ENCODE measurements around the gene R3HDM2.
A peak's percentile ranks its signal among the peaks of the same experiment; 100 is the strongest.

Gene R3HDM2

DNA sequence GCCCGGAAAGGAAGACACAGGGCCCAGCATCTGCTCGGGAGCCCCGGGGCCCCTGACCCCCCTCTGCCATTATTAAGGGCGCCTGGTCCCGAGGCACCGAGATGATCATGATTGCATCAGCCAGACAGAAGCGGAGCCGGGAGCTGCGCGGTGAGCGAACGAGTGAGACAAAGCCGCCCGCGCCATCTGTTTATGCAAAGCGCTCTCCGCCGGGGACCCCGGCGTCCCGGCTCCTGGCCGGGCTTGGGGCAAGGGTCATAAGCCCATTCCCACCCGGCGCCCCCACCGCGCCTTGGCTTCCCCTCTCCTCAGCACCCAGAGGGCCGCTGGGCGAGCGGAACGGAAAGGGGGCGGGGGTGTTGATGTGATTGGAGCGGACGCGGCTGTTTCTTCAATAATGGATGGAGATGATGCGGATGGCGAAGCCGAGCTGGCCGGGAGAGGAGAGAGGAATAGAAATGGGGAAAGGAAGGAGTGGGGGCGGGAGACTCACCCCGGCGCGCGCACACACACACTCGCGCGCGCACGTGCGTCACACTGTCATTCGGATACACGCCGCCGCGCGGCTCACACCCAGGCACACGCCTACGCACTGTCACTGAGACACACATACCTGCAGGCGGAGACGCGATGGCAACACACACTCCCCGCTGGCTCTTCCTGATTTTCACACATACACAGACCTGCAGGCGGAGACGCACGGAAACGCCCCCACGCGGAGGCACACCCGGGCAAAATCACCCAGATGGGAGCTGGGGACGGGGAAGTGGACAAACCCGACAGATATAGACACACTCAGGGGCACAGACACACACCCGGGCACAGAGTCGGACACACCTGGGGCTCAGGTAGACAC, 190.5 kb downstream of the R3HDM2 start:
- DNase-seq (ENCODE audit: low spot score), result peak; percentile 77

DNA sequence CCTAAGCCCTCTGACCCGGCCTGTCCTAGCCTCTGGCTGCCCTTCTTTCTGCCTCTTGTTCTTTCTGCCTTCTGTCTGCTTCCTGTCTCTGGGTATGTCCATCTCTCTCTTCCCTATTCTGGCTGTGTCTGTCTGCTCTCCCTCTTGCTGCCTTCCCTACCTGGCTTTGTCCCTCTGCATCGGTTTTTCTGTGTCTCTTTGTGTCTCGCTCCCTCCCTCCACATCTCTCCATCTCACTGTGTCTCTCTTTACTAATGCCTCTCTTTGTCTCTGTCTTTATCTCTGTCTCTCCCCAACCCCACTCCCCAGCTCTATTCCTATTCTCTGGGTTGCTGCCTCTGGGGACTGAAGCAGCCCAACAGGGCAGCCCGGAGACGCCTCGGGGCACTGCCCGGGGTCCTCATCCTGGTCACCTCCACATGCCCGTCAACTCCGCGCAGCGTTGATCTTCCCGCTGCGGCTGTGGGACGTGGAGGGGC, 191.2 kb downstream of the R3HDM2 start:
- peak; percentile 70 for DNase-seq (ENCODE audit: low spot score)

DNA sequence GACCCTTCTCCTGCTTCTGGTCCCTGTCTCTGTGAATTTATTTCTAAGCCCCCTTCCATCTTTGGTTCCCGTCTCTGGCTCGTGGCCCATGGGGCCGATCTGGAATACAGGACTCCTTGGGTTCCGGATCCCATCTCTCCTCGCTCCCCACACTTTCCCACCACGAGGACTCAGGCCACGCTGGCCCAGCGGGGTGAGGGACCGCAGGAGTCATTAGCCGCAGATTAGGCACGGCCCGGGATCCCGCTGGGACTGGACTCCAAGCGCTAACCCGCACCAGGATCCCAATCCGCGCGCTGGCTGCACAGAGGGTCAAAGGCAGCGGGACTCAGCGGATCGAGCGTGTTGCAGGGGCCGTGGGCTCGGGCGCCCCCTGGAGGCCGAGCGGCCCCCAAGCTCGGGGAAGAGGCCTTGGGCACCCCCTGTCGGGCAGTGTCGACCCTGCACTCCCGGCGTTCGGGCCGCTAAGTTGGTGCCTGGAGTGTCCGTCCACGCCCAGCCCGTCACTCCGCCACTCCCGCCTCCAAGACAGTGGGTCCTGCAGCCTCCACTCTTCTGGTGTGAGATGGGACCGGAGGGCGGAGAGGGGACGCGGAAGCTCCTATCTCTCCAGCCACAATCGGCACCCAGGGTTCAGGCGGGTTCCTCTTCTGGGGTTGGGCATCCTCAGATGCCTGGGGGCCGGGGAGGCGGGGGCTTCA, 191.8 kb downstream of the R3HDM2 start:
- peak; percentile 98 for DNase-seq (ENCODE audit: low spot score)

DNA sequence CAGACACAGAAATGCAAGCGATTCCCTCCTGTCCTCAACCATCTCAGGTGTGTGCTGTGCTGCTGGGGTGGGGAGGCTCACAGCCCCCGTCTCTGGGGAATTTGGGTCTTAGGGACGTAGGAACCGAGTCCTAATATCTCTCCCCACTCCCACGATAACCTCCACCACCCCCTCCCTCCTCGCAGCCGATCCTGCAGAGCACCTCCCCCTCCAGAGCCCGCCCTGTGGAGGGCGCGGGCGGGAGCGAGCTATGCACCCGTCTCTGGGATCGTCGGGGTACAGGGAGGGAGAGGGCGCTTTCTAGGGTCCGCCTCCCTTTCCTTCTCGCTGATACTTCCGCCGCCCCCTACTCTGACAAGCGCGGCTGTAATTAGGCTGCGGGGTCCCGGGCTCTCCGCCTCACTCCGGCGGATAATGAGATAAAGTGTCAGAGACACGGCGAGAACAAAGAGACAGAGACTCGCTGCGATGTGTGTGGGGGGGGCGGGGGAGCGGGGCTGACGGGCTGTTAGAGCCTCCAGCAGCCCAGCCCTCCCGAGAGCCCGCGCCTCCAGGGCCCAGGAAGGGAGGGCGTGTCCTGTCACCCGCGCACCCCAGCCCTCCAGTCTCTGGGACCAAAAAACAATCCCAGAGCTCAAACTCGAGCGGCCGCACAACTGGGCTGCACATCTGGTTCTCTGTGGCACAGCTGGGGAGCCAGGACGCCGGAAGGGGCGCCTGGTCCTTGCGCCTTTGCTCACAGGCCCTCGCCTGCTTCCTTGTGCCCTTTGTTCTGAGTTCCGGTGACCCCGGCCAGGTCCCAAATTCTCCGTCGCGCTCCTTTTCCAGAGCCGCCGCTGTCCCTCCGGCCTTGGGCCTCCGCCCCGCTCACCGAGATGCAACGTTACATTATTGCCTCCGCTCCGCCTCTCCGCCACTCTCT, 192.7 kb downstream of the R3HDM2 start:
- peak; percentile 82 for DNase-seq (ENCODE audit: low spot score)

DNA sequence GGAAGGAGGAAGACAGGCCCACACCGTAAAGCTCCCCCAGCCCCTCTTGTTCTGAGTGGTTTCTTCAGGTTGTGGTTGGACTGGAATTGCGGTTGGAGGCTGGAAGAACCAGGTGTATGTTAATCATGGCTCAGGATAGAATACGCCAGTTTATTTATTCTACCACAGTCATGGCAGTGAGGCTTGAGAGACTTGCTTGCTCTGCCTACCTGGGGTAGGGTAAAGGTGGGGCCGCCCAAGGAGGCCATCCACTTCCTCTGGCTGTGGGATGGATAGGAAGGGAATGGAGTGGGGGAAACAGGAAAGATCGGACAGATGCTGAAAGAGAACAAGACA, 193.3 kb downstream of the R3HDM2 start:
- no peak for DNase-seq (ENCODE audit: low spot score)

DNA sequence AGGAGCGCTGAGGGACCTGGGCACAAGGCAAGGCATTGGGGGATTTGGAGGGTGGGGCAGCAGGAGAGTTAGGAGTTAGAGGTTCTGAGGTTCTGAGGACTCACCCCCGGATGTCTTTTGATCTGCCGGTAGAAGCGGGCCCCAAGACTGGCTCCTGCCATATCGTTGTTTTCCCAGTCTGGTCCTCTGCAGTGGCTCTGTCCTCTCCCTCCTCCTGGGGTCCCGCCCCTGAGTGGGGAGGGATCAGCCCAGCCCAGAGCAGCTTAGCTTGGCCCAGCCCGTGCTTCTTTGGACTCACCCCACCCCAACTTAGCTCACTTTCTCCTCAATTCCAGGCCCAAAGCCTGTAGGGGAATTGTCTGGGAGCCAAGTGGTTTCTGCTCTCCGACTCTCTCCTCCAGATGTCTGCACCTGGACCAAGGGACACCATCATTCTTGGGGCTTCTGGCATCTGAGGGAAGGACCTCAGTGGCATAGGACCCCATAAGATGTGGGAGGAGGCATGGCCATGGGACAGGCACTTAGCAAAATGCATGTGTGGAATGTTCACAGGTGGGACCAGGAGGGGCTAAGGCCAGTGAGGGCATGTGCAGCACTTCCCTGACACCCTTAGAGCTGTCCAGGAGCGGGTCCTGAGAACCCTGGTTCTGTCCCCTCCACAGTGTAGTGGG, 193.8 kb downstream of the R3HDM2 start:
- peak; percentile 64 for DNase-seq (ENCODE audit: low spot score)

DNA sequence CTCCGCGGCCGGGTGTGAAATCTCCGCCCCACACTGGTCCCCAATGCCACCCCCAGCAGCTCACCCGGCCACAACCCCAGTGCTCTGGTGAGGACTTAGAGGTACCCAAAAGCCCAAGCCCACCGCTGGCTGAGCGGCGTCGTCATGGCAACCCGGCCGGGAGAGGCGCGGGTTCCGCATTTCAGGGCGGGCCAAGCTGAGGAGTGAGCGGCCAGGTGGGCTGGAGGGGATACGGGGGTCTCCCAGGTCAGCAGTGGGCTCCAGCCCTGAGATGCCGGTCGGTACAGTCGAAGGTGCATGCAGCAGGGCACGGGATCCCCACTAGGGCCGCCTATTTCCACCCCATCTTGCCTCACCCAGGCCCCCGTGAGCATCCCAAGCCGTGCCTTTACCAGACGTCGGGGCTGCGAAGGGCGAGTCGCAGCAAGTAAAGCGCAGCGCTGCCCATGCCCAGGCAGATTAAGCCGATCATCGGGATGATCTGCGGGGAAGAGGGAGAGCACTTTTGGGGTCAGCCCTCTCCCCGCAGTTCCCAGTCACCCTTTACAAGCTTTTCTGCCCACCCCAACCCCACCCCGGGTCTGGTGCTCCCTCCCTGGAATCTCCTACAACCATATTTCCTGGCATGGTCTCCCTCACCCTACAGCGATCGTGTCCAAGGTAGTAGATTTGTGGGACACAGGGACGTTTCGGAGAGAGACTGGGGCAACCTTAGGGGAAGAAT, 194.5 kb downstream of the R3HDM2 start:
- peak; percentile 83 for DNase-seq (ENCODE audit: low spot score)

DNA sequence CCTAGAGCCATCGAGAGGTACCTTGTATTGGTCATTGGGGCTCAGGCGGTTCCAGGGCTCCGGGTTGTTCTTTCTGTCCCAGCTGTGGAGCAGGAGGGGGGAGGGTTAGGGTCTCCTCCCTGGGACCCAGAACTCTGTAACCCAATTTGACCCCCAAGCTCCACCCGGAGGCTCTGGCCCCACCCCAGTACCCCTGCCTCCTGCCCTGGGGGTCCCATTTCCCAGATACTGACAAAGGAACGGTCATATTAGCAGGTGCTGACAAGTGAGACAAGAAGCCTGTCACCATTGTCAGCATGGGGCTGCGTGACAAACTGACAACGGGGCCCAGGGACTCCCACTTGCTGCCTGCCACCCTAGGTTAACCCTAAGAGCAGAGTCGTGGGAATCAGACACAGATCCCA, 195.1 kb downstream of the R3HDM2 start:
- no peak for DNase-seq (ENCODE audit: low spot score)

DNA sequence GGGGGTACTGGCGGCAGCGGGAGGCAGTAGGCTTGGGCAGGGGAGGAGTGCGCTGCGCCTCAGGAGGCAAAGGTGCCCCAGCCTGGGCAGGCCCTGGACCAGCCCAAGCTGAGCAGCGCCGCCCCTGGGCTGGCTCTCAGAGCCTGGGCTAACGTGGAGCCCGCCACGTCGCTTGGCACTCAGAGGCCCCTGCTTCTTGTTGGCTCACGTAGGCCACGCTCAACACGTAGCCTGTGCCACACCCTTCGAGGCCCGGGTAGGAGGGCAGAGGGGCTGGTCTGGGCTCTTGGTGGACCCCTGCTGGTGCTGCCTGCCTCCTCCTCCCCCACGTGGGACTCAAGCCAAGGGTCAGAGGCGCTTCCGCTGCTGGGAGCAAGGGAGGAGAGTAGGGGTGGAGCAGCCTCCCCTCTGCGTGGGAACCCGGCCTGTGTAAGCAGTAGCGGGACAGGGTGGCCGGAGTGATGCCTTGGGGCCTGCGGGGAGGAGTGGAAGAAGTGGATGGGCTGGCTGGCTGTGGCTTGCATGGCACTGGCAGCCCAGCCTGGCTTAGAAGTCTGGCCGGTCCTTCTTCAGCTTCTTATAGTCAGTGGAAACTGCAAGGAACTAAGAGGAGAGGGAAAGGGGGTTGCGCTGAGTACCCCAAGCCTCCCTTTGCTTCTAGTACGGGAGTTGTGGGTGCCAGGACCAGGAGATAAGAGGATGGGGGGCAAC, 195.7 kb downstream of the R3HDM2 start:
- peak; percentile 76 for DNase-seq (ENCODE audit: low spot score)

DNA sequence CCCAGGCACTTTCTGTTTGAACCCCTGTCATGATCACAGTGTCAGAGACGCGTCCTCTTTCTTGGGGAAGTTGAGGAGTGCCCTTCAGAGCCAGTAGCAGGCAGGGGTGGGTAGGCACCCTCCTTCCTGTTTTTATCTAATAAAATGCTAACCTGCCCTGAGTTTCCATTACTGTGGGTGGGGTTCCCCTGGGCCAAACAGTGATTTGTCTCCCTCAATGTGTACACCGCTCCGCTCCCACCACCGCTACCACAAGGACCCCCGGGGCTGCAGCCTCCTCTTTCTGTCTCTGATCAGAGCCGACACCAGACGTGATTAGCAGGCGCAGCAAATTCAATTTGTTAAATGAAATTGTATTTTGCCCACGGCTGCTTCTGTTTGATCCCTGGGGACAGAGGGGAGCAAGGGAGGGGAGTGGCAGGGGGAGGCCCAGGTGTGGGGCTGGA, 196.2 kb downstream of the R3HDM2 start:
- DNase-seq (ENCODE audit: low spot score), result no peak

DNA sequence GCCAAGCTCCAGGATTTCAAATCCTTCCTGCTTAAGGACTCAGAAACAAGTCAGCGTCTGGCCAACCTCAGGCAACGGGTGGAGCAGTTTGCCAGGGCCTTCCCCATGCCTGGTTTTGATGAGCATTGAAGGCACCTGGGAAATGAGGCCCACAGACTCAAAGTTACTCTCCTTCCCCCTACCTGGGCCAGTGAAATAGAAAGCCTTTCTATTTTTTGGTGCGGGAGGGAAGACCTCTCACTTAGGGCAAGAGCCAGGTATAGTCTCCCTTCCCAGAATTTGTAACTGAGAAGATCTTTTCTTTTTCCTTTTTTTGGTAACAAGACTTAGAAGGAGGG, 196.6 kb downstream of the R3HDM2 start:
- no peak for DNase-seq (ENCODE audit: low spot score)

DNA sequence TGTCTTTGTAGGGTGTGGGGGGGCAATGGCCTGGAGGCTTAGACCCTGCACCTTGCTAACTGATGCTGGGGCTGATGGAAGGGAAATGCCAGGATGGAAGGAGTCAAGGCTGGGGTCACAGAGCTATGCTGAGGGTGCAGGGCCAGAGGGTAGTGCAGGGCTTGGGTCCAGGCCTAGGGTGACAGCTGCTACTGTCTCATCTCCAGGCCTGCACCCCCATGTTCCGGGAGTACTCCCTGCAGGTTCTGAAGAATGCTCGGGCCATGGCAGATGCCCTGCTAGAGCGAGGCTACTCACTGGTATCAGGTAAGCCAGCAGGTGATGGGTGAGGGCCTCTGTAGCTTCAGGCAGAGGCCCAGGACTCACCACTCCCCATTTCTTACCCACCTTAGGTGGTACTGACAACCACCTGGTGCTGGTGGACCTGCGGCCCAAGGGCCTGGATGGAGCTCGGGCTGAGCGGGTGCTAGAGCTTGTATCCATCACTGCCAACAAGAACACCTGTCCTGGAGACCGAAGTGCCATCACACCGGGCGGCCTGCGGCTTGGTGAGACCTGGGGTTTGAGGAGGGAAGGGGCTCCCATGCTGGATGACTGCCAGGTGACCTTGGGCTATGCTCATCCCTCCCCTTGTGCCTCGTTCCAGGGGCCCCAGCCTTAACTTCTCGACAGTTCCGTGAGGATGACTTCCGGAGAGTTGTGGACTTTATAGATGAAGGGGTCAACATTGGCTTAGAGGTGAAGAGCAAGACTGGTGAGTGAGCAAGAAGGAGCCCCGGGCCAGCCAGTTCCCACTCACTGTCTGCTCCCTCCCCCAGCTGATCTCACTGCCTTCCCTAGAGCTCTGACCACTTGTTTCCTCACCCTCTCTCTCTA, 197.2 kb downstream of the R3HDM2 start:
- peak; percentile 47 for DNase-seq (ENCODE audit: low spot score)

DNA sequence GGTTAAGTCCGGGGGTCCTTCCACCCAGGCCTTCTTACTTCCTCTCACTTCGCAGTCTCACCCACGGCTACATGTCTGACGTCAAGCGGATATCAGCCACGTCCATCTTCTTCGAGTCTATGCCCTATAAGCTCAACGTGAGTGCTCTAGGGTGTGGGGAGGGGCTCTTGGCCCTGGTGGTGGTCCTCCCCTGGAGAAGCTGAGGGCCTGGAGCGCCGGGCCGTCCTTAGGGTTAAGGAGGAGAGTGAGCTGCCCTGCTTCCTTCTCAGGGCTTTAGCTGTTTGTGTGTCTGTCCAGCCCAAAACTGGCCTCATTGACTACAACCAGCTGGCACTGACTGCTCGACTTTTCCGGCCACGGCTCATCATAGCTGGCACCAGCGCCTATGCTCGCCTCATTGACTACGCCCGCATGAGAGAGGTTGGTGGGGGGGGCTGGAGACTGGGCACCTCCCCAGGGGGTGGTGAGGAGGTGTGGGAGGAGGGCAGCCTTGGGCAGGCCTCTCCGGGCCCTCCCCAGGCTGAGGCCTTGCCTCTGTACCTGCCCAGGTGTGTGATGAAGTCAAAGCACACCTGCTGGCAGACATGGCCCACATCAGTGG, 198.6 kb downstream of the R3HDM2 start:
- DNase-seq (ENCODE audit: low spot score), result no peak

DNA sequence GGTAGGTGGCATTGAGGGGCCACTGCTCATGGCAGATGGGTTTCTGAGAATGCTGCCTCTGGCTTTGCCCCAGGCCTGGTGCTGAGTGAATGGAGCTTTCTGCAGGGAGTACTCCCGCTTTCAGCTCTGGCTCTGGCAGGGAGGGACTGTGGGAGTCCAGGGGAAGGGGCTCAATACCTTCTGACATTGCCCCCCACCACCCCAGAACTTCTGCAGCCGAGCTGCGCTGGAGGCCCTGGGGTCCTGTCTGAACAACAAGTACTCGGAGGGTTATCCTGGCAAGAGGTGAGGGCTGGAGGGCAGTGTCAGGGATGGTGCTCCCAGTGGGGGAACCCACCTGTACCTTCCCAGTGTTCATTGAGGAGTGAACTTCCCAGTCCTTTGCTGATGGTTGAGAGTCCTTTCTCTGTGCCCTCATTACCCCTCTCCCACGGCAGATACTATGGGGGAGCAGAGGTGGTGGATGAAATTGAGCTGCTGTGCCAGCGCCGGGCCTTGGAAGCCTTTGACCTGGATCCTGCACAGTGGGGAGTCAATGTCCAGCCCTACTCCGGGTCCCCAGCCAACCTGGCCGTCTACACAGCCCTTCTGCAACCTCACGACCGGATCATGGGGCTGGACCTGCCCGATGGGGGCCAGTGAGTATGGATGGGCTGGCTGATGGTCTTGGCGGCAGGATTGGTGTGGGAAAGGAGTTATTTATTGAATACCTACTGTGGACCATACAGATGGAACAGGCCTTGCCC, 199.4 kb downstream of the R3HDM2 start:
- no peak for DNase-seq (ENCODE audit: low spot score)

DNA sequence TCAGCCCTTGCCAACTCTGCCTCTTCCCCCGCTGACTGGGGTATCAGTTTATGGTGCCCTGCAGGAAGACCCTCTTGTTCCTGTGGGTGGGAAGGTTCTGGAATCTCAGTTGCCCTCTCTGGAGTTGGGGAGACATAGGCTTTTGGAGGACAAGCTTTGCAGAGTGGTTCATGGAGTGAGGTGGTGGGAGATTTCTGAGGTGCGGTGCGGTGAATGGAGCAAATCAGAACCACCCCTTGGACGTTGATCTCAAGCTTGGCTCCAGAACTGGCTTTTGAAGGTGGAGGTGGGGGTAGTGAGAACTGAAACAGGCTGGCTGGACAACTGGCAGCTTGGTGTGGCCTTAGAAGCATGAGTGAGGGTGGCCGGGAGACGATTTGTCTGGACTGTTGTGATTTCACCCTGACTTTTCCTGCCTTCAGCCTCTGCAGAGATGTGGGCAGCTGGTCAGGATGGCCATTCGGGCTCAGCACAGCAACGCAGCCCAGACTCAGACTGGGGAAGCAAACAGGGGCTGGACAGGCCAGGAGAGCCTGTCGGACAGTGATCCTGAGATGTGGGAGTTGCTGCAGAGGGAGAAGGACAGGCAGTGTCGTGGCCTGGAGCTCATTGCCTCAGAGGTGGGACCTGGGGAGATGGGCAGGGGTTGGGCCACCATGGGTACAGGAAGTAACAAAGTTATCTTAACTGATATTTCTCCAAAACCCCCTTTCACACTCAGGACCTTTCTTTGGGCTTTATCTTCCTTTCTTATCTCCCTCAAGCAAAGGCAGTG, 200.3 kb downstream of the R3HDM2 start:
- DNase-seq (ENCODE audit: low spot score), result no peak

DNA sequence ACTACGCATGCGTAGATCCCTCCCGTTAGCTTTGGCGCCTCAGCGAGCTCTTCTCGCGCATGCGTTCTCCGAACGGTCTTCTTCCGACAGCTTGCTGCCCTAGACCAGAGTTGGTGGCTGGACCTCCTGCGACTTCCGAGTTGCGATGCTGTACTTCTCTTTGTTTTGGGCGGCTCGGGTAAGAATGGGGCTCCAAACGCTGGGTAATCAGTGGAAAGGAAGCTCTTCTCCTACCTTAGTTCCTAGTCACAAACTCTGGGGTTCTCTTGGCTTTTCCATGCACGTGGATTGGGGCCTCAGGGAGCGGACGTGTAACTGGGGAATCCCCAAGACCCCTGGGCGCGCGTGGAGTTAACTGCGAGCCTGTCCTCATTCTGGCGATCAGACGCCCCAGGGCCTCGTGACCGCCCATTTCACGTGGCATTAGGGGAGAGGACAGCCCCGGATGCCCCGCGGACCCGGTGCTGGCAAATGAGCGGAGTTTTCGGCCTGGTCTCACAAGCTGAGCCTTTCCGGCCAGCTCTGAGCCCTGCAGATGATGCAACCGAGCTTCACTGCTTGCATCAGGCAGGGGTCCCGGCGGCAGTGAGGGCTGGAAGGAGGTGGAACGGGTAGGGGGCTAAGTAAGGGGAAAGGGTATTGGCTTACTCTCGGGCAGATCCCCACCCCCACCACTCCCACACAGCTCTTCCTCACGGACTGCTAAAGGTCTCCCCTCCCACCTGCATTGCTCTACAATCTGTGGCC, 201.0 kb downstream of the R3HDM2 start, which contains the start of gene SHMT2:
SHMT2 (plus strand) TSS at position 78 of the 747 bp plus-strand sequence; CDS start at position 146, 68 bp downstream.
- peak; percentile 99 for DNase-seq (ENCODE audit: low spot score)
